SK-N-SH (cell line): ENCODE results near the gene OR6C75.

Experiments used
- CTCF ChIP-seq: fragments of 200-600 bp; sonication (generic); IDR thresholded peaks from 2 replicates; pipeline ENCODE4 v1.6.1; 2017; ENCODE audit warnings: antibody characterized with exemption, mild to moderate bottlenecking, moderate library complexity
- IRF3 ChIP-seq: fragments of 150-350 bp; IDR thresholded peaks from 2 replicates; pipeline ENCODE4 v1.6.1; 2016; ENCODE audit warnings: mild to moderate bottlenecking, low read depth, low read length
- SMC3 ChIP-seq: IDR thresholded peaks from 2 replicates; pipeline ENCODE4 v1.6.1; 2012; ENCODE audit warnings: low read depth, low read length, improper control_type of control experiment
- TEAD4 ChIP-seq: IDR thresholded peaks from 2 replicates; pipeline ENCODE4 v1.4.0; 2012; ENCODE audit warnings: mild to moderate bottlenecking, borderline replicate concordance; ENCODE audit not compliant: insufficient read depth
- USF2 ChIP-seq: fragments of 150-350 bp; IDR thresholded peaks from 2 replicates; pipeline ENCODE4 v1.6.1; 2017; ENCODE audit warnings: antibody characterized with exemption, low read length, low read depth, borderline replicate concordance

GRCh38 chr12:55336002-55336401 is 26.8 kb upstream of the OR6C75 start:
- TF ChIP-seq IRF3 (no peak), CTCF (no peak), SMC3 (no peak), USF2 (no peak), TEAD4 (no peak)
